Neural cell (in vitro differentiated cells): ENCODE data around the gene SPATA13.

ENCODE experiments used
- CTCF ChIP-seq: fragments of 450-650 bp; IDR thresholded peaks from 2 replicates; pipeline ENCODE4 v1.5.1; 2014; ENCODE audit warnings: antibody characterized with exemption, mild to moderate bottlenecking, moderate library complexity; ENCODE audit not compliant: poor library complexity, severe bottlenecking
- EP300 ChIP-seq: fragments of 450-650 bp; conservative IDR thresholded peaks from 2 replicates; pipeline ENCODE4 v1.6.1; 2014; ENCODE audit warnings: antibody characterized with exemption, mild to moderate bottlenecking, moderate library complexity; ENCODE audit not compliant: poor library complexity, severe bottlenecking
- EZH2 ChIP-seq: fragments of 200-600, 300-800 bp; shearing (Covaris generic), sonication (generic); IDR thresholded peaks from 2 replicates; pipeline ENCODE4 v1.6.1; 2014; ENCODE audit warnings: antibody characterized with exemption, low read length, borderline replicate concordance, mild to moderate bottlenecking; ENCODE audit not compliant: insufficient read depth, poor library complexity, severe bottlenecking
- MXI1 ChIP-seq: fragments of 450-650 bp; conservative IDR thresholded peaks from 2 replicates; pipeline ENCODE4 v1.6.1; 2014; ENCODE audit warnings: antibody characterized with exemption, mild to moderate bottlenecking; ENCODE audit not compliant: poor library complexity, severe bottlenecking
- POLR2AphosphoS5 ChIP-seq: IDR thresholded peaks from 2 replicates; pipeline ENCODE4 v1.6.1; 2012
- RAD21 ChIP-seq: fragments of 450-650 bp; conservative IDR thresholded peaks from 2 replicates; pipeline ENCODE4 v1.6.1; 2014; ENCODE audit warnings: antibody characterized with exemption, mild to moderate bottlenecking, moderate library complexity
- REST ChIP-seq: IDR thresholded peaks from 2 replicates; pipeline ENCODE4 v1.6.1; 2012; ENCODE audit warnings: borderline replicate concordance
- SMC3 ChIP-seq: fragments of 450-650 bp; conservative IDR thresholded peaks from 2 replicates; pipeline ENCODE4 v1.6.1; 2014; ENCODE audit warnings: antibody characterized with exemption, mild to moderate bottlenecking, moderate library complexity; ENCODE audit not compliant: poor library complexity
- TAF1 ChIP-seq: IDR thresholded peaks from 2 replicates; pipeline ENCODE4 v1.6.1; 2012; ENCODE audit warnings: low read depth

- no peak for TF ChIP-seq CTCF
- TF ChIP-seq REST: no peak
- no peak for TF ChIP-seq SMC3
- TF ChIP-seq EP300: no peak
- no peak for TF ChIP-seq EZH2
- TF ChIP-seq MXI1: no peak
- TF ChIP-seq POLR2AphosphoS5: no peak
- no peak for TF ChIP-seq TAF1
- TF ChIP-seq RAD21: no peak
Measured at GRCh38 chr13:24226762-24227161, 66.2 kb downstream of the SPATA13 start.
